H1 (cell line): ENCODE measurements around the gene FGF4. TPM values are rescaled to one million over a fixed set of nuclear protein-coding genes. Genes with fewer than 3 reads are reported as not detected.
A peak's percentile ranks its signal among the peaks of the same experiment; 100 is the strongest.

Experiments
- CTCF ChIA-PET: fragments of 300-600 bp; sonication (Branson Sonifier 250); formaldehyde crosslinking; loops from one replicate; lab custom pipeline; 2021; ENCODE audit not compliant: partially characterized antibody; lab: Charles Lee
- POLR2A ChIA-PET: fragments of 300-600 bp; sonication (Branson Sonifier 250); formaldehyde crosslinking; loops from one replicate; lab custom pipeline; 2021; ENCODE audit warnings: inconsistent platforms; ENCODE audit not compliant: partially characterized antibody; lab: Charles Lee
- DNase-seq, 2 experiments: peaks; one replicate each; pipeline versions ENCODE4 v3.0.0 to v3.0.0-alpha.2; 2010 to 2022; ENCODE audit warnings: low spot score in 2 of 2, low read depth in 1 of 2, mixed read lengths in 1 of 2
- FAIRE-seq: peaks from 2 replicates; lab custom pipeline; 2011; peaks lifted over from hg19 to GRCh38; lab: Jason Lieb, UNC
- H2AFZ ChIP-seq: 2 replicates; pipeline ENCODE4 v1.8.1; 2012; ENCODE audit warnings: low read length, inconsistent platforms
- H2AK5ac ChIP-seq: 2 replicates; pipeline ENCODE4 v1.6.1; 2013; ENCODE audit warnings: low read depth, low read length
- H2BK120ac ChIP-seq: replicated peaks from 2 replicates; pipeline ENCODE3; 2013; ENCODE audit warnings: low read depth, low read length, inconsistent platforms
- H2BK12ac ChIP-seq: 2 replicates; pipeline ENCODE4 v1.6.1; 2013; ENCODE audit warnings: low read depth, low read length
- H2BK15ac ChIP-seq: 2 replicates; pipeline ENCODE4 v1.6.1; 2013; ENCODE audit warnings: low read length
- H2BK20ac ChIP-seq: 2 replicates; pipeline ENCODE4 v1.6.1; 2013; ENCODE audit warnings: low read length
- H2BK5ac ChIP-seq: 2 replicates; pipeline ENCODE4 v1.6.1; 2013; ENCODE audit warnings: low read depth, low read length
- H3K14ac ChIP-seq: 2 replicates; pipeline ENCODE4 v1.6.1; 2013; ENCODE audit warnings: inconsistent platforms; ENCODE audit not compliant: insufficient read length
- H3K18ac ChIP-seq: 2 replicates; pipeline ENCODE4 v1.6.1; 2013; ENCODE audit warnings: low read length; ENCODE audit errors: extremely low read depth
- H3K23ac ChIP-seq: 2 replicates; pipeline ENCODE4 v1.6.1; 2013; ENCODE audit warnings: inconsistent platforms; ENCODE audit not compliant: insufficient read length
- H3K23me2 ChIP-seq: 2 replicates; pipeline ENCODE4 v1.6.1; 2013; ENCODE audit warnings: low read depth, low read length
- H3K27ac ChIP-seq: 2 replicates; pipeline ENCODE4 v1.6.1; 2011; ENCODE audit warnings: low read depth, low read length, inconsistent platforms
- H3K27me3 ChIP-seq, 4 experiments: replicated peaks in 1 of 4; 1 replicate in 1 of 4; 2 replicates in 3 of 4; pipeline versions ENCODE4 v1.6.1 to v1.8.1; 2011 to 2013; ENCODE audit warnings: low read length in 3 of 4, mild to moderate bottlenecking in 3 of 4, inconsistent platforms in 2 of 4, mixed read lengths in 2 of 4, moderate library complexity in 1 of 4; ENCODE audit not compliant: control insufficient read depth in 3 of 4, insufficient read depth in 3 of 4; ENCODE audit errors: extremely low read depth in 1 of 4
- H3K36me3 ChIP-seq, 4 experiments: 2 replicates each; pipeline versions ENCODE4 v1.6.1 to v1.8.1; 2011 to 2013; ENCODE audit warnings: mild to moderate bottlenecking in 4 of 4, low read length in 3 of 4, moderate library complexity in 2 of 4, control low read depth in 1 of 4, inconsistent platforms in 1 of 4; ENCODE audit not compliant: insufficient read depth in 4 of 4, control insufficient read depth in 2 of 4
- H3K4ac ChIP-seq: replicated peaks from 2 replicates; pipeline ENCODE3; 2013; ENCODE audit warnings: low read length, low read depth, mixed read lengths, inconsistent platforms; ENCODE audit not compliant: insufficient read length
- H3K4me1 ChIP-seq, 4 experiments: replicated peaks in 1 of 4; 1 replicate in 1 of 4; 2 replicates in 3 of 4; pipeline versions ENCODE4 v1.6.1 to v1.8.1; 2011 to 2013; ENCODE audit warnings: low read length in 3 of 4, inconsistent platforms in 2 of 4, mixed read lengths in 1 of 4; ENCODE audit not compliant: insufficient read depth in 4 of 4, control insufficient read depth in 3 of 4
- H3K4me2 ChIP-seq, 2 experiments: 2 replicates each; pipeline versions ENCODE4 v1.6.1 to v1.8.1; 2011 to 2013; ENCODE audit warnings: low read depth in 2 of 2, low read length in 2 of 2, control low read depth in 1 of 2, inconsistent platforms in 1 of 2, mild to moderate bottlenecking in 1 of 2; ENCODE audit not compliant: insufficient read depth in 1 of 2
- H3K4me3 ChIP-seq, 4 experiments: fragments of 200-600, 300-600 bp in 1 of 4; sonication (generic), shearing (Covaris generic), sonication (Bioruptor Twin) in 1 of 4; 2 replicates each; pipeline versions ENCODE4 v1.5.1 to v1.8.1; 2011 to 2016; ENCODE audit warnings: low read length in 4 of 4, low read depth in 3 of 4, control low read depth in 2 of 4, inconsistent platforms in 2 of 4, mild to moderate bottlenecking in 2 of 4, mixed read lengths in 1 of 4, moderate library complexity in 1 of 4; ENCODE audit not compliant: insufficient read depth in 2 of 4; ENCODE audit errors: extremely low read depth in 1 of 4
- H3K56ac ChIP-seq: replicated peaks from 2 replicates; pipeline ENCODE3; 2013; ENCODE audit warnings: low read depth, mild to moderate bottlenecking, mixed read lengths, low read length, inconsistent platforms; ENCODE audit not compliant: insufficient read length
- H3K79me1 ChIP-seq: 2 replicates; pipeline ENCODE4 v1.6.1; 2013; ENCODE audit warnings: low read depth, low read length, control low read depth
- H3K79me2 ChIP-seq, 2 experiments: 2 replicates each; pipeline versions ENCODE4 v1.6.1 to v1.8.1; 2012 to 2013; ENCODE audit warnings: low read length in 2 of 2, mild to moderate bottlenecking in 2 of 2, inconsistent platforms in 1 of 2; ENCODE audit not compliant: insufficient read depth in 2 of 2, control insufficient read depth in 1 of 2
- H3K9ac ChIP-seq, 4 experiments: replicated peaks in 1 of 4; 1 replicate in 1 of 4; 2 replicates in 3 of 4; pipeline versions ENCODE4 v1.6.1 to v1.8.1; 2011 to 2013; ENCODE audit warnings: low read depth in 3 of 4, low read length in 3 of 4, control low read depth in 2 of 4, mild to moderate bottlenecking in 2 of 4, moderate library complexity in 2 of 4, inconsistent platforms in 1 of 4; ENCODE audit errors: extremely low read depth in 1 of 4
- H3K9me3 ChIP-seq, 2 experiments: 2 replicates each; pipeline versions ENCODE4 v1.6.1 to v1.8.1; 2012 to 2013; ENCODE audit warnings: mild to moderate bottlenecking in 2 of 2, moderate library complexity in 2 of 2, control low read depth in 1 of 2, inconsistent platforms in 1 of 2, low read depth in 1 of 2, low read length in 1 of 2, mixed read lengths in 1 of 2; ENCODE audit not compliant: insufficient read depth in 2 of 2
- H4K20me1 ChIP-seq, 2 experiments: replicated peaks in 1 of 2; 2 replicates each; pipeline versions ENCODE3 to v1.8.1; 2011 to 2013; ENCODE audit warnings: inconsistent platforms in 2 of 2, low read length in 2 of 2, mild to moderate bottlenecking in 1 of 2; ENCODE audit not compliant: insufficient read depth in 2 of 2, control insufficient read depth in 1 of 2
- H4K5ac ChIP-seq: 2 replicates; pipeline ENCODE4 v1.6.1; 2013; ENCODE audit warnings: low read length, low read depth, mixed read lengths, inconsistent platforms; ENCODE audit not compliant: insufficient read length
- H4K8ac ChIP-seq: 2 replicates; pipeline ENCODE4 v1.8.0; 2013; ENCODE audit warnings: mild to moderate bottlenecking, moderate library complexity, low read length, inconsistent platforms; ENCODE audit not compliant: insufficient read depth; ENCODE audit errors: extremely low read depth
- H4K91ac ChIP-seq: replicated peaks from 2 replicates; pipeline ENCODE3; 2013; ENCODE audit warnings: low read length, mixed read lengths, inconsistent platforms; ENCODE audit not compliant: insufficient read length
- CHD1 ChIP-seq: IDR thresholded peaks from 2 replicates; pipeline ENCODE4 v1.6.1; 2012; ENCODE audit warnings: low read depth, low read length, improper control_type of control experiment
- EZH2 ChIP-seq: fragments of 200-600 bp; sonication (generic); IDR thresholded peaks from 2 replicates; pipeline ENCODE4 v1.7.1; 2012; ENCODE audit warnings: low read depth, mild to moderate bottlenecking, moderate library complexity, low read length, inconsistent platforms; ENCODE audit not compliant: severe bottlenecking
- KDM4A ChIP-seq: IDR thresholded peaks from one replicate; pipeline ENCODE4 v1.7.1; 2012; ENCODE audit warnings: low read depth, mild to moderate bottlenecking, moderate library complexity, low read length, inconsistent platforms; ENCODE audit not compliant: severe bottlenecking
- POU5F1 ChIP-seq: IDR thresholded peaks from 2 replicates; pipeline ENCODE4 v1.6.1; 2011; ENCODE audit warnings: low read depth, mild to moderate bottlenecking, low read length, moderate library complexity
- RAD21 ChIP-seq, 2 experiments: IDR thresholded peaks in 1 of 2; conservative IDR thresholded peaks in 1 of 2; 2 replicates each; pipeline ENCODE4 v1.6.1; 2011; ENCODE audit warnings: low read depth in 2 of 2, low read length in 2 of 2, improper control_type of control experiment in 1 of 2, inconsistent platforms in 1 of 2, mild to moderate bottlenecking in 1 of 2, moderate library complexity in 1 of 2
- RNF2 ChIP-seq: fragments of 200-900, 300-1000 bp; sonication (generic); IDR thresholded peaks from 2 replicates; pipeline ENCODE4 v1.7.1; 2016; ENCODE audit warnings: borderline replicate concordance, low read depth, mild to moderate bottlenecking, antibody characterized with exemption, low read length; ENCODE audit not compliant: poor library complexity, severe bottlenecking; ENCODE audit errors: missing control alignments
- SUZ12 ChIP-seq: fragments of 200-600 bp; sonication (generic); IDR thresholded peaks from 2 replicates; pipeline ENCODE4 v1.6.1; 2012; ENCODE audit warnings: mild to moderate bottlenecking, inconsistent platforms, low read length, moderate library complexity, mixed read lengths
- TBP ChIP-seq: IDR thresholded peaks from 2 replicates; pipeline ENCODE4 v1.6.1; 2011; ENCODE audit warnings: low read depth, low read length, improper control_type of control experiment
- WGBS, 2 experiments: shearing (Covaris generic) in 1 of 2; methylation state at CpG; one replicate each; pipeline versions ENCODE4 v1.1.6 to v1.1.7; 2013 to 2015; ENCODE audit warnings: low lambda C conversion rate in 2 of 2, mixed read lengths in 2 of 2, inconsistent platforms in 1 of 2, low coverage in 1 of 2, missing lambda C conversion rate in 1 of 2; ENCODE audit not compliant: insufficient replicate concordance in 2 of 2, insufficient coverage in 1 of 2, insufficient read length in 1 of 2; ENCODE audit errors: extremely low coverage in 1 of 2, missing lambda C conversion rate in 1 of 2; 5-methylcytosine and 5-hydroxymethylcytosine counted together
- polyA plus RNA-seq, 7 experiments: library from polyadenylated mRNA; depleted of rRNA in 3 of 7; stranded (reverse) in 5 of 7; unstranded in 2 of 7; fragments of >200 nt in 5 of 7; fragments of 200-250 nt in 2 of 7; gene quantifications; 1 replicate in 5 of 7; 2 replicates in 1 of 7; 4 replicates in 1 of 7; pipeline versions ENCODE4 v1.2.1 to v1.2.3, GENCODE V29; 2011 to 2013; ENCODE audit warnings: missing spikeins in 2 of 7, mixed read lengths in 2 of 7
- total RNA-seq: library from RNA; stranded (reverse); fragmentation: NEBNext Ultra II Directional; extraction: Animal tissue kit (Norgen Biotek cat#: 25700); gene quantifications from 2 replicates; pipeline ENCODE4 v1.2.1, GENCODE V29; 2021

Gene FGF4
- total and polyA plus RNA-seq, 2 of the 8 experiments (the other 6 are each of a cell fraction or from before 2014, with no cell fraction given) = 0.57 to 2.0 TPM

- Histone ChIP-seq H3K23me2 (peaks cover 20% of the 10 kb centered on the region; the same call in 1 of the 2 replicates), H3K27ac (no peak within 1 kb of the TSS), H3K79me1 (no peaks in the 10 kb centered on the region; the same call in 1 of the 2 replicates), H2AFZ (no peak within 1 kb of the TSS), H3K14ac (no peak within 1 kb of the TSS), H3K4me1 (peaks cover 0 to 16% (median 9%) of the 10 kb centered on the region in 4 experiments; a peak in 6 of 7 replicates), H3K36me3 (peaks cover 0 to 4% (median 0%) of the 10 kb centered on the region in 4 experiments; a peak in 1 of 8 replicates), H3K23ac (no peak within 1 kb of the TSS), H3K9ac (no peak within 1 kb of the TSS), H2BK15ac (peak within 1 kb of the TSS; percentile 72; the same call in 1 of the 2 replicates), H4K8ac (peak within 1 kb of the TSS; percentile 65; the same call in 1 of the 2 replicates), H2BK5ac (no peak within 1 kb of the TSS), H3K9me3 (no peaks in the 10 kb centered on the region), H4K20me1 (peaks cover 0 to 4% of the 10 kb centered on the region in 2 experiments), H2AK5ac (no peak within 1 kb of the TSS), H2BK120ac (no peak within 1 kb of the TSS), H4K5ac (no peak within 1 kb of the TSS), H3K27me3 (peaks cover 57 to 87% (median 80%) of the 10 kb centered on the region in 4 experiments), H3K4me2 (peak within 1 kb of the TSS; percentile 68 to 73), H4K91ac (no peak within 1 kb of the TSS), H3K4me3 (peak within 1 kb of the TSS; percentile 11 to 54 (median 30); a peak in 7 of 8 replicates), H3K18ac (no peak within 1 kb of the TSS; the same call in 1 of the 2 replicates), H3K4ac (no peak within 1 kb of the TSS), H3K79me2 (no peaks in the 10 kb centered on the region), H2BK20ac (0 out of 2 replicates have a peak within 1 kb of the TSS, but pooled peaks have one; percentile 18), H2BK12ac (0 out of 2 replicates have a peak within 1 kb of the TSS, but pooled peaks have one; percentile 17), H3K56ac (no peak within 1 kb of the TSS)
- no peak for FAIRE-seq
- 3% methylated on average over 38 of the region's 105 CpGs; no CpG with 5 or more reads in 1 of the 2 experiments for WGBS, 2 experiments
- POLR2A ChIA-PET = interaction anchor here (1.0 kb wide), 1 partner anchor 118 kb away, joined by 5 read pairs; no protein-coding TSS in a partner anchor
- CTCF ChIA-PET = interaction anchor here (0.8 to 2.1 kb wide), 9 partner anchors 9 to 110 kb away, joined by 3 to 7 read pairs (median 4); no protein-coding TSS in a partner anchor
- TF ChIP-seq KDM4A = peak; percentile 43
- TF ChIP-seq TBP = no peak
- no peak for TF ChIP-seq RAD21 (IDR thresholded peaks at IDR 0.05 in 1 of 2, conservative IDR thresholded peaks at IDR 0.05 in 1 of 2; ENCODE audit: low read depth in 2 of 2, low read length in 2 of 2)
- TF ChIP-seq CHD1 = no peak
- peak; percentile 57 for TF ChIP-seq RNF2
- TF ChIP-seq EZH2 = peak; percentile 86
- peak; percentile 71 for TF ChIP-seq SUZ12
- TF ChIP-seq POU5F1 = no peak
- peak in 1 of 2 experiments; percentile 57 for DNase-seq
These were observed 43.7 kb upstream of the FGF4 start, which contains the start of gene FGF3 for GRCh38 chr11:69818603-69819441. TSS of gene FGF3 (minus strand) at chr11:69819416. CDS start at chr11:69818933, 483 bp downstream.
